Endothelial cell of umbilical vein (primary cell): ENCODE results near the gene MGP. TPM values are rescaled to one million over a fixed set of nuclear protein-coding genes. Genes with fewer than 3 reads are reported as not detected.

Source experiments
- BruUV-seq: library from RNA; stranded (reverse); fragments of 400-500 nt; replicated peaks from 2 replicates; lab custom pipeline; 2021; lab: Mats Ljungman, UMichigan
- CTCF ChIA-PET: fragments of 300-600, 350-600 bp; sonication (Branson Sonifier 250); formaldehyde crosslinking; loops from one replicate; lab custom pipeline; 2021; ENCODE audit warnings: antibody characterized with exemption, inconsistent platforms; lab: Charles Lee
- POLR2A ChIA-PET: fragments of 300-600, 350-600 bp; sonication (Branson Sonifier 250); formaldehyde crosslinking; loops from one replicate; lab custom pipeline; 2021; ENCODE audit warnings: antibody characterized with exemption, inconsistent platforms; lab: Charles Lee
- DNase-seq: peaks from one replicate; pipeline ENCODE4 v3.0.0-alpha.2; 2011; ENCODE audit warnings: low read depth, low spot score
- FAIRE-seq: peaks from 2 replicates; lab custom pipeline; 2011; peaks lifted over from hg19 to GRCh38; lab: Jason Lieb, UNC
- H2AFZ ChIP-seq: 2 replicates; pipeline ENCODE4 v1.6.0; 2012; ENCODE audit warnings: low read depth, low read length, control low read depth, inconsistent platforms
- H3K27ac ChIP-seq: 2 replicates; pipeline ENCODE4 v1.5.1; 2011; ENCODE audit warnings: low read depth, mild to moderate bottlenecking, control low read depth, low read length, moderate library complexity; ENCODE audit not compliant: insufficient read depth
- H3K27me3 ChIP-seq, 2 experiments: 2 replicates each; pipeline versions ENCODE4 v1.6.0 to v1.6.1; 2011; ENCODE audit warnings: low read length in 2 of 2, mixed read lengths in 1 of 2; ENCODE audit not compliant: control insufficient read depth in 2 of 2, insufficient read depth in 2 of 2
- H3K36me3 ChIP-seq, 2 experiments: 2 replicates in 1 of 2; 3 replicates in 1 of 2; pipeline ENCODE4 v1.5.1; 2011; ENCODE audit warnings: low read length in 2 of 2, mild to moderate bottlenecking in 1 of 2, moderate library complexity in 1 of 2; ENCODE audit not compliant: control insufficient read depth in 2 of 2, insufficient read depth in 2 of 2; ENCODE audit errors: extremely low read depth in 1 of 2
- H3K4me1 ChIP-seq: 3 replicates; pipeline ENCODE4 v1.5.1; 2011; ENCODE audit warnings: mild to moderate bottlenecking, low read length; ENCODE audit not compliant: control insufficient read depth, insufficient read depth; ENCODE audit errors: extremely low read depth
- H3K4me2 ChIP-seq: 2 replicates; pipeline ENCODE4 v1.6.1; 2011; ENCODE audit warnings: low read length, control low read depth, mixed read lengths; ENCODE audit not compliant: insufficient read depth
- H3K4me3 ChIP-seq, 3 experiments: fragments of 200-600 bp in 1 of 3; sonication (generic), shearing (Covaris generic) in 1 of 3; replicated peaks in 1 of 3; 2 replicates each; pipeline ENCODE4 v1.5.1; 2011 to 2016; ENCODE audit warnings: control low read depth in 3 of 3, low read length in 3 of 3, mild to moderate bottlenecking in 2 of 3, inconsistent platforms in 1 of 3, low read depth in 1 of 3, moderate library complexity in 1 of 3; ENCODE audit not compliant: insufficient read depth in 1 of 3
- H3K79me2 ChIP-seq: 2 replicates; pipeline ENCODE4 v1.6.0; 2012; ENCODE audit warnings: low read length, inconsistent platforms; ENCODE audit not compliant: control insufficient read depth, insufficient read depth
- H3K9ac ChIP-seq: replicated peaks from 2 replicates; pipeline ENCODE3; 2011; ENCODE audit warnings: low read length, control low read depth; ENCODE audit not compliant: insufficient read depth; ENCODE audit errors: extremely low read depth
- H3K9me1 ChIP-seq: replicated peaks from 3 replicates; pipeline ENCODE4 v1.6.0; 2011; ENCODE audit warnings: mild to moderate bottlenecking, low read length; ENCODE audit not compliant: control insufficient read depth, insufficient read depth; ENCODE audit errors: extremely low read depth
- H3K9me3 ChIP-seq: replicated peaks from 2 replicates; pipeline ENCODE4 v1.5.1; 2012; ENCODE audit warnings: low read length, inconsistent platforms; ENCODE audit not compliant: control insufficient read depth, insufficient read depth
- H4K20me1 ChIP-seq: replicated peaks from 2 replicates; pipeline ENCODE3; 2011; ENCODE audit warnings: mild to moderate bottlenecking, low read length; ENCODE audit not compliant: control insufficient read depth, insufficient read depth; ENCODE audit errors: extremely low read depth
- CTCF ChIP-seq, 2 donors: IDR thresholded peaks; 1 replicate in 1 of 2; 2 replicates in 1 of 2; pipeline ENCODE4 v1.5.1; 2011; ENCODE audit warnings: low read length in 2 of 2, mild to moderate bottlenecking in 2 of 2, moderate library complexity in 2 of 2, control low read depth in 1 of 2, inconsistent platforms in 1 of 2, low read depth in 1 of 2; ENCODE audit not compliant: insufficient read depth in 1 of 2; ENCODE audit errors: extremely low read depth in 1 of 2
- FOS ChIP-seq: IDR thresholded peaks from 2 replicates; pipeline ENCODE4 v1.6.1; 2011; ENCODE audit warnings: mild to moderate bottlenecking, low read length, moderate library complexity, borderline replicate concordance; ENCODE audit not compliant: insufficient read depth
- MAX ChIP-seq: IDR thresholded peaks from 2 replicates; pipeline ENCODE4 v1.6.1; 2011; ENCODE audit not compliant: insufficient read depth, insufficient read length
- MYC ChIP-seq: IDR thresholded peaks from one replicate; pipeline ENCODE4 v1.6.1; 2011; ENCODE audit warnings: mild to moderate bottlenecking, low read depth, low read length
- POLR2A ChIP-seq: IDR thresholded peaks from 2 replicates; pipeline ENCODE4 v1.6.1; 2012; ENCODE audit warnings: low read depth, mild to moderate bottlenecking, control low read depth, low read length
- POLR2AphosphoS5 ChIP-seq: IDR thresholded peaks from 2 replicates; pipeline ENCODE4 v1.6.1; 2012; ENCODE audit warnings: low read depth, mild to moderate bottlenecking, control low read depth, low read length, moderate library complexity; ENCODE audit not compliant: insufficient read depth
- dilution Hi-C: fragments of 300-500 bp; cut with MboI; formaldehyde crosslinking; loops from one replicate; pipeline ENCODE4 v1.15.0; 2019; ENCODE audit warnings: low sequenced_read_pairs; ENCODE audit not compliant: extremely low pct_ligation_motif_present
- intact Hi-C: fragments of 100-400 bp; cut with micrococcal nuclease; formaldehyde crosslinking; loops from one replicate; pipeline ENCODE4 v1.10.0; 2022
- polyA plus RNA-seq, 4 experiments: library from polyadenylated mRNA; depleted of rRNA in 3 of 4; stranded (reverse) in 3 of 4; unstranded in 1 of 4; fragments of >200 nt; gene quantifications; 2 replicates each; pipeline versions ENCODE4 v1.2.1 to v1.2.3, GENCODE V29; 2011 to 2012; ENCODE audit warnings: missing spikeins in 1 of 4
- total RNA-seq: library from RNA; stranded (reverse); gene quantifications from 2 replicates; pipeline ENCODE4 v1.2.3, GENCODE V29; 2021

MGP gene
- total and polyA plus RNA-seq, 2 donors (not counting 3 experiments of a cell fraction or from before 2014, with no cell fraction given), result 284 to 479 TPM

- Histone ChIP-seq H3K9me1 (no peaks in the 10 kb centered on the region), H2AFZ (no peak overlapping the region), H4K20me1 (no peaks in the 10 kb centered on the region), H3K79me2 (no peaks in the 10 kb centered on the region), H3K27ac (no peak overlapping the region), H3K4me1 (peaks cover 30% of the 10 kb centered on the region), H3K4me2 (peak overlapping the region; percentile 53), H3K9me3 (no peaks in the 10 kb centered on the region), H3K9ac (no peak overlapping the region), H3K4me3 (no peak overlapping the region), H3K36me3 (peaks cover 0 to 2% of the 10 kb centered on the region in 2 experiments), H3K27me3 (no peaks in the 10 kb centered on the region)
- CTCF ChIA-PET, result no interaction called here
- TF ChIP-seq MAX (no peak), POLR2A (peak; percentile 68)
- no TSS peak for BruUV-seq
- FAIRE-seq (no peak), DNase-seq (peak; percentile 62)
- dilution Hi-C loops, result no loop called here
- POLR2A ChIA-PET, result no interaction called here
- intact Hi-C loops, result no loop called here
These were observed 4.7 kb downstream of the MGP start for GRCh38 chr12:14880890-14881453.

DNA sequence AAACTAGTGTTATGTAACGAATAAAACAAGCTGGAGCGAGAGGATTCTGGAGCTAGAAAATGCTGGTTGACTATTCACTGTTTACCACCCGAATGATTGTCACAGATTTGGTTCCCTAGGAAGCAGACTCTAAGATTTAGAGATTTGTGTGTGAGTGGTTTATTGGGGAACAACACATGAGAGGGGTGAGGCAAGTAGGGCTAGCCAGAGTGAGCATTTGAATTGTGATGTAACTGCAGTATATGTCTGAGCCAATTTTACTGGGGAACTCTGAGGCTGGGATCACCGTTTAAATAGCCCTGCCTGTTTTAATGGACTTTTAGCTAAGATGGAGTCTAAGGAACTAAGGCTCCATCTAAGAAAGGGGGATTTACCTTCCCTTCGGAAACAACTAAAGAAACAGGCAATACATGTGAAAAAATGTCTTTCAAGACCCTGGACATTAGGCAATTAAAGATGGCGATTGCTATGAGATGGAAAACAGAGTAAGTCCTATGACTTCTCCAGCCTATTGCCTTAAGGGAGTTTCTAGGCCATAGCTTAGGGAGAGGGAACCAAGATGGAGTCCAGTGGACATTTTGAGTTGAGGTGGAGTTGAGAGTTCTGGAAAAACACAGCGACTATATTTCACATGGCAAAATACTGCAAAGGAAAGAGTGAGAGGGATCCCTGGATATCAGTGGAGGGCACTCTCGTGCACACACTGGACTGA lies 6.3 kb downstream of the MGP start:
- Histone ChIP-seq H3K4me3 (no peak overlapping the region), H3K9ac (no peak overlapping the region), H3K4me2 (no peak overlapping the region), H3K79me2 (no peaks in the 10 kb centered on the region), H2AFZ (no peak overlapping the region), H3K9me3 (no peaks in the 10 kb centered on the region), H3K27me3 (no peaks in the 10 kb centered on the region), H4K20me1 (no peaks in the 10 kb centered on the region), H3K27ac (no peak overlapping the region), H3K4me1 (peaks cover 14% of the 10 kb centered on the region), H3K9me1 (no peaks in the 10 kb centered on the region), H3K36me3 (peaks cover 0 to 2% of the 10 kb centered on the region in 2 experiments)
- TF ChIP-seq POLR2A (no peak), POLR2AphosphoS5 (no peak), MYC (no peak), CTCF (IDR thresholded peaks at IDR 0.05; ENCODE audit: extremely low read depth in 1 of 2, insufficient read depth in 1 of 2, low read depth in 1 of 2, low read length in 2 of 2) (no peak), FOS (no peak), MAX (no peak)
- ChIA-PET POLR2A (no interaction called here), CTCF (interaction anchor here (1.0 kb wide), 1 partner anchor 10 kb away, joined by 5 read pairs; no protein-coding TSS in a partner anchor)
- FAIRE-seq (no peak), DNase-seq (peak; percentile 75)
- dilution Hi-C loops (no loop called here), intact Hi-C loops (no loop called here)
- BruUV-seq, result no TSS peak
